K562 (cell line): ENCODE measurements around the gene LTN1. TPM values are rescaled to one million over a fixed set of nuclear protein-coding genes. Genes with fewer than 3 reads are reported as not detected.

Experiments used
- BHLHE40 ChIP-seq: IDR thresholded peaks from 2 replicates; pipeline ENCODE4 v1.6.1; 2011; ENCODE audit warnings: low read length, improper control_type of control experiment
- CBX1 ChIP-seq: sonication (generic); IDR thresholded peaks from 2 replicates; pipeline ENCODE4 v1.6.1; 2016; ENCODE audit warnings: antibody characterized with exemption, low read depth, mild to moderate bottlenecking
- CHD2 ChIP-seq: IDR thresholded peaks from 2 replicates; pipeline ENCODE4 v1.6.1; 2011; ENCODE audit warnings: low read depth, low read length
- E2F3 ChIP-seq: fragments of 250-450 bp; sonication (Bioruptor Pico); IDR thresholded peaks from 2 replicates; pipeline ENCODE4 v1.4.0; 2020; ENCODE audit warnings: mild to moderate bottlenecking
- FOXJ2 ChIP-seq: fragments of 200-800 bp; sonication (Bioruptor generic); IDR thresholded peaks from 2 replicates; pipeline ENCODE4 v1.6.1; 2016; ENCODE audit warnings: missing genetic modification characterization, missing compliant biosample characterization
- HDGF ChIP-seq: fragments of 450-650 bp; IDR thresholded peaks from 2 replicates; pipeline ENCODE4 v1.6.1; 2016
- HNRNPUL1 ChIP-seq: fragments of 200-400 bp; formaldehyde crosslinking; IDR thresholded peaks from 2 replicates; pipeline ENCODE4 v1.6.1; 2017; ENCODE audit warnings: low read length
- ILF3 ChIP-seq: fragments of 450-650 bp; IDR thresholded peaks from 2 replicates; pipeline ENCODE4 v1.6.1; 2018; ENCODE audit warnings: antibody characterized with exemption, mild to moderate bottlenecking, moderate library complexity, borderline replicate concordance
- MECOM ChIP-seq: fragments of 250-450 bp; sonication (Bioruptor Pico); IDR thresholded peaks from 2 replicates; pipeline ENCODE4 v1.8.0; 2022; ENCODE audit warnings: inconsistent platforms
- MIER1 ChIP-seq: fragments of 450-650 bp; IDR thresholded peaks from 2 replicates; pipeline ENCODE4 v1.6.1; 2016; ENCODE audit warnings: antibody characterized with exemption, mild to moderate bottlenecking, low read depth
- NBN ChIP-seq: fragments of 450-650 bp; IDR thresholded peaks from 2 replicates; pipeline ENCODE4 v1.6.1; 2016; ENCODE audit warnings: low read depth, mild to moderate bottlenecking
- NFATC3 ChIP-seq: fragments of 450-650 bp; IDR thresholded peaks from 2 replicates; pipeline ENCODE4 v1.6.1; 2017; ENCODE audit warnings: mild to moderate bottlenecking
- NKRF ChIP-seq: fragments of 450-650 bp; IDR thresholded peaks from 2 replicates; pipeline ENCODE4 v1.6.1; 2016; ENCODE audit warnings: borderline replicate concordance
- PTRF ChIP-seq: fragments of 450-650 bp; IDR thresholded peaks from 2 replicates; pipeline ENCODE4 v1.6.1; 2016; ENCODE audit warnings: mild to moderate bottlenecking, missing genetic modification characterization, missing compliant biosample characterization
- SMAD3 ChIP-seq: fragments of 450-650 bp; formaldehyde crosslinking; conservative IDR thresholded peaks from 2 replicates; pipeline ENCODE4 v1.4.0; 2020; ENCODE audit warnings: mild to moderate bottlenecking
- SMARCE1 ChIP-seq: fragments of 450-650 bp; IDR thresholded peaks from 2 replicates; pipeline ENCODE4 v1.7.1; 2016; ENCODE audit warnings: mild to moderate bottlenecking
- SRF ChIP-seq, 2 experiments: fragments of 250-450, 450-650 bp in 1 of 2; sonication (Bioruptor Pico) in 1 of 2; sonication (generic) in 1 of 2; formaldehyde crosslinking; IDR thresholded peaks; 2 replicates each; pipeline versions ENCODE4 v1.5.0 to v1.5.1; 2020 to 2022; ENCODE audit warnings: mild to moderate bottlenecking in 1 of 2, missing genetic modification reagents in 1 of 2
- STAT5B ChIP-seq: fragments of 250-450 bp; sonication (Bioruptor Pico); IDR thresholded peaks from 2 replicates; pipeline ENCODE4 v1.8.0; 2021; ENCODE audit warnings: mild to moderate bottlenecking, inconsistent platforms
- TEAD1 ChIP-seq, 2 experiments: fragments of 450-650 bp in 1 of 2; sonication (generic) in 1 of 2; formaldehyde crosslinking; IDR thresholded peaks; 2 replicates each; pipeline versions ENCODE4 v1.4.0 to v1.8.0; 2020 to 2022; ENCODE audit warnings: mild to moderate bottlenecking in 2 of 2, missing genetic modification reagents in 1 of 2
- ZNF224 ChIP-seq: sonication (generic); formaldehyde crosslinking; IDR thresholded peaks from 2 replicates; pipeline ENCODE4 v1.8.0; 2022; ENCODE audit warnings: mild to moderate bottlenecking, missing genetic modification reagents
- ZNF395 ChIP-seq: fragments of 200-800 bp; sonication (Bioruptor generic); IDR thresholded peaks from 2 replicates; pipeline ENCODE4 v1.6.1; 2017; ENCODE audit warnings: missing genetic modification characterization, missing compliant biosample characterization
- ZNF507 ChIP-seq: conservative IDR thresholded peaks from 2 replicates; pipeline ENCODE4 v1.6.1; 2017; ENCODE audit warnings: missing genetic modification characterization, missing compliant biosample characterization
- ZNF512 ChIP-seq: IDR thresholded peaks from 2 replicates; pipeline ENCODE4 v1.6.1; 2016; ENCODE audit warnings: missing genetic modification characterization, missing compliant biosample characterization
- polyA plus RNA-seq, 8 experiments: library from polyadenylated mRNA; depleted of rRNA in 4 of 8; stranded (reverse) in 5 of 8; unstranded in 3 of 8; fragments of >200 nt; fragmentation: Nextera tagmentation in 2 of 8; fragmentation: Illumina TruSeq in 1 of 8; extraction: Ambion mirVana in 2 of 8; extraction: Trizol in 1 of 8; gene quantifications; 2 replicates each; pipeline versions ENCODE4 v1.2.1 to v1.2.3, GENCODE V29; 2011 to 2014; ENCODE audit warnings: inconsistent platforms in 1 of 8, missing spikeins in 1 of 8
- total RNA-seq, 7 experiments: library from RNA; depleted of rRNA in 6 of 7; stranded (reverse); fragments of >200 nt in 6 of 7; fragmentation: Illumina TruSeq in 2 of 7; extraction: Trizol in 2 of 7; gene quantifications; 2 replicates each; pipeline versions ENCODE4 v1.2.1 to v1.2.3, GENCODE V29; 2011 to 2021; ENCODE audit warnings: low replicate concordance in 1 of 7
- TF ChIP-seq, protein P1 (sequence below): fragments of 250-450 bp; sonication (Bioruptor Pico); IDR thresholded peaks from 2 replicates; pipeline ENCODE4 v1.8.0; 2022; ENCODE audit warnings: inconsistent platforms

The LTN1 gene
- total and polyA plus RNA-seq, 9 of the 15 experiments (the other 6 are each of a cell fraction or from before 2014, with no cell fraction given): 15.7 to 49.6 (median 28.7) TPM

DNA sequence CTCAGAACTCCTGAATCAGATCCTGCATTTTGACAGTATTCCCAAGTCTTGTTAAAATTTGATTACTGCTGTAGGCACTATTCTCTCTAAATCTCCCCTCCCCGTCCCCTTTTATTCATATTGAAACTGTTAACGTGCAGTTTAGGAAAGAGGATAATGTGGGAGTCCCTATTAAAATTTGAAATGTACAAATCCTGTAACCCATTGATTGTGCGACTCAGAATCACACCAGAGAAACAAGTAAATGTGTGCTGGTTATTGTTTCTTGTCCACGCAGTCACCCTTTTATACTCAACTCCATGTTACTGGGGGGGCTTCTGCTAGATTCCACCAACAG, 584 bp upstream of the LTN1 start (continued):
- no peak for TF ChIP-seq HDGF
- TF ChIP-seq HNRNPUL1: no peak
- no peak for TF ChIP-seq CHD2
- no peak for TF ChIP-seq BHLHE40
- no peak for TF ChIP-seq PTRF
- no peak for TF ChIP-seq MIER1
- TF ChIP-seq FOXJ2: no peak
- no peak for TF ChIP-seq CBX1
- TF ChIP-seq SRF (CRISPR knock-in tag; IDR thresholded peaks at IDR 0.05): no peak
- no peak for TF ChIP-seq SMAD3 (CRISPR knock-in tag)
- TF ChIP-seq NKRF: no peak
- no peak for TF ChIP-seq ZNF224 (CRISPR knock-in tag)
- no peak for TF ChIP-seq STAT5B (CRISPR knock-in tag)
- no peak for TF ChIP-seq E2F3
- no peak for TF ChIP-seq ZNF395 (CRISPR knock-in tag)
- 0 out of 2 replicates have a peak, but pooled peaks have one; percentile 4 for TF ChIP-seq NFATC3
- no peak for TF ChIP-seq NBN
- TF ChIP-seq, protein P1, sequence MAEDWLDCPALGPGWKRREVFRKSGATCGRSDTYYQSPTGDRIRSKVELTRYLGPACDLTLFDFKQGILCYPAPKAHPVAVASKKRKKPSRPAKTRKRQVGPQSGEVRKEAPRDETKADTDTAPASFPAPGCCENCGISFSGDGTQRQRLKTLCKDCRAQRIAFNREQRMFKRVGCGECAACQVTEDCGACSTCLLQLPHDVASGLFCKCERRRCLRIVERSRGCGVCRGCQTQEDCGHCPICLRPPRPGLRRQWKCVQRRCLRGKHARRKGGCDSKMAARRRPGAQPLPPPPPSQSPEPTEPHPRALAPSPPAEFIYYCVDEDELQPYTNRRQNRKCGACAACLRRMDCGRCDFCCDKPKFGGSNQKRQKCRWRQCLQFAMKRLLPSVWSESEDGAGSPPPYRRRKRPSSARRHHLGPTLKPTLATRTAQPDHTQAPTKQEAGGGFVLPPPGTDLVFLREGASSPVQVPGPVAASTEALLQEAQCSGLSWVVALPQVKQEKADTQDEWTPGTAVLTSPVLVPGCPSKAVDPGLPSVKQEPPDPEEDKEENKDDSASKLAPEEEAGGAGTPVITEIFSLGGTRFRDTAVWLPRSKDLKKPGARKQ (CRISPR knock-in tag): no peak
- TF ChIP-seq MECOM (CRISPR knock-in tag): no peak
- no peak for TF ChIP-seq ZNF512 (tag)
- no peak for TF ChIP-seq SMARCE1
- TF ChIP-seq TEAD1 (CRISPR knock-in tag; IDR thresholded peaks at IDR 0.05): 0 out of 4 replicates have a peak, but pooled peaks of 1 of the 2 experiments have one; percentile 2
- TF ChIP-seq ZNF507 (tag): no peak
- 0 out of 2 replicates have a peak, but pooled peaks have one; percentile 31 for TF ChIP-seq ILF3
